Lung (tissue), 12 donors: ENCODE data around the gene PTPRD. TPM values are rescaled to one million over a fixed set of nuclear protein-coding genes. Genes with fewer than 3 reads are reported as not detected.

Experiments
- ATAC-seq: fragments of 200-7000 bp; cut with Tn5 transposase; one replicate; pipeline ENCODE4 v1.9.1; 2020; ENCODE audit warnings: moderate number of reproducible peaks; ENCODE audit not compliant: insufficient read depth, low FRiP score
- DNase-seq, 3 donors: peaks; one replicate each; pipeline ENCODE4 v3.0.0-alpha.2; 2013 to 2017
- H3K27ac ChIP-seq, 2 donors: one replicate each; pipeline ENCODE4 v1.5.1; 2013; ENCODE audit warnings: mild to moderate bottlenecking in 2 of 2, moderate library complexity in 2 of 2, control low read depth in 1 of 2, inconsistent platforms in 1 of 2, low read depth in 1 of 2, low read length in 1 of 2
- H3K27me3 ChIP-seq, 3 donors: one replicate each; pipeline ENCODE4 v1.5.1; 2013; ENCODE audit warnings: low read length in 2 of 3; ENCODE audit not compliant: control insufficient read depth in 3 of 3, insufficient read depth in 3 of 3
- H3K36me3 ChIP-seq, 4 donors: one replicate each; pipeline ENCODE4 v1.5.1; 2013; ENCODE audit warnings: low read length in 4 of 4, mild to moderate bottlenecking in 1 of 4, moderate library complexity in 1 of 4; ENCODE audit not compliant: control insufficient read depth in 4 of 4, insufficient read depth in 4 of 4
- H3K4me1 ChIP-seq, 5 donors: one replicate each; pipeline ENCODE4 v1.5.1; 2013; ENCODE audit warnings: low read length in 5 of 5, mild to moderate bottlenecking in 2 of 5, moderate library complexity in 1 of 5; ENCODE audit not compliant: control insufficient read depth in 5 of 5, insufficient read depth in 5 of 5
- H3K4me3 ChIP-seq: one replicate; pipeline ENCODE4 v1.5.1; 2013; ENCODE audit warnings: mild to moderate bottlenecking, control low read depth, moderate library complexity
- H3K9ac ChIP-seq, 2 donors: one replicate each; pipeline ENCODE4 v1.5.1; 2013; ENCODE audit warnings: low read length in 2 of 2, control low read depth in 1 of 2; ENCODE audit not compliant: insufficient read depth in 1 of 2
- H3K9me3 ChIP-seq, 4 donors: one replicate each; pipeline ENCODE4 v1.5.1; 2013; ENCODE audit warnings: low read length in 3 of 4, mild to moderate bottlenecking in 1 of 4, moderate library complexity in 1 of 4; ENCODE audit not compliant: control insufficient read depth in 4 of 4, insufficient read depth in 3 of 4
- CTCF ChIP-seq: IDR thresholded peaks from 2 replicates; pipeline ENCODE4 v1.5.1; 2012; ENCODE audit warnings: mild to moderate bottlenecking; ENCODE audit errors: control extremely low read depth, extremely low read depth
- WGBS, 2 donors: extraction: QIAGEN DNeasy Blood & Tissue Kit; methylation state at CpG; one replicate each; pipeline ENCODE4 v1.1.7; 2013; 5-methylcytosine and 5-hydroxymethylcytosine counted together
- polyA plus RNA-seq, 2 donors: library from polyadenylated mRNA; stranded (reverse); fragments of 200-250 nt; gene quantifications; one replicate each; pipeline ENCODE4 v1.2.1, GENCODE V29; 2013
- total RNA-seq, 2 donors: library from RNA; depleted of rRNA in 1 of 2; stranded (reverse); fragments of >200 nt in 1 of 2; gene quantifications; one replicate each; pipeline ENCODE4 v1.2.1, GENCODE V29; 2014 to 2021
- donor health status: control.
- donor health status: control.
- donor health status: Bipolar disorder and iron deficiency.
- donor health status: healthy.
- donor health status: DM: yes; HTN: yes; CAD: no.

The PTPRD gene
- total and polyA plus RNA-seq, 4 donors = 1.9 to 145 (median 13.7) TPM

- ATAC-seq = no peak
- WGBS, 2 donors = 67 to 84% methylated on average over 3 of the region's 3 CpGs
- Histone ChIP-seq H3K36me3 (peaks cover 0 to 26% (median 13%) of the 10 kb centered on the region in 4 donors), H3K27ac (no peak overlapping the region), H3K9me3 (no peaks in the 10 kb centered on the region), H3K4me1 (peaks cover 0 to 36% (median 4%) of the 10 kb centered on the region in 5 donors), H3K4me3 (no peak overlapping the region), H3K9ac (no peak overlapping the region), H3K27me3 (no peaks in the 10 kb centered on the region)
- peak in 1 of 3 donors; percentile 29 for DNase-seq
- no peak for TF ChIP-seq CTCF
Measured at GRCh38 chr9:8374471-8374870, 2238.3 kb downstream of the PTPRD start.

- Histone ChIP-seq H3K9me3 (no peaks in the 10 kb centered on the region), H3K9ac (no peak overlapping the region), H3K4me3 (no peak overlapping the region), H3K27me3 (no peaks in the 10 kb centered on the region), H3K27ac (no peak overlapping the region), H3K4me1 (peaks cover 0 to 15% (median 1%) of the 10 kb centered on the region in 5 donors), H3K36me3 (peaks cover 0 to 26% (median 13%) of the 10 kb centered on the region in 4 donors)
- no peak for DNase-seq
- no peak for ATAC-seq
- TF ChIP-seq CTCF = no peak
- WGBS, 2 donors = 94 to 97% methylated on average over 2 of the region's 2 CpGs
Measured at GRCh38 chr9:8371686-8372085, 2241.1 kb downstream of the PTPRD start.

GRCh38 chr9:8366161-8366926, 2246.5 kb downstream of the PTPRD start:
- H3K36me3 ChIP-seq = peaks cover 0 to 8% (median 3%) of the 10 kb centered on the region in 4 donors
- no peak overlapping the region for H3K4me3 ChIP-seq
- no peak for TF ChIP-seq CTCF
- no peak overlapping the region for H3K9ac ChIP-seq
- ATAC-seq (no peak), DNase-seq (no peak)
- no peaks in the 10 kb centered on the region for H3K9me3 ChIP-seq
- 82 to 89% methylated on average over 3 of the region's 3 CpGs for WGBS, 2 donors
- H3K27me3 ChIP-seq = no peaks in the 10 kb centered on the region
- peak overlapping the region in 1 of 2 donors; percentile 66 for H3K27ac ChIP-seq
- H3K4me1 ChIP-seq = peaks cover 0 to 8% (median 0%) of the 10 kb centered on the region in 5 donors
